ENCODE data around the gene TMEM202.

TMEM202 gene

GRCh38 chr15:72397796-72398588, at the start of gene TMEM202:
Gene TMEM202 (plus strand): TSS chr15:72398305. CDS start chr15:72398327, 22 bp downstream.
- no peak for TF ChIP-seq EZH2 (IDR thresholded peaks at IDR 0.05)
- no peak for TF ChIP-seq POLR2AphosphoS5 (IDR thresholded peaks at IDR 0.05; ENCODE audit: borderline replicate concordance, low read depth, low read length)
- no peak for TF ChIP-seq FOXP2 (optimal IDR thresholded peaks at IDR 0.05; ENCODE audit: control extremely low read depth, extremely low read length, insufficient read depth)
- Histone ChIP-seq H3K27ac (no peak within 1 kb of the TSS), H3K36me3 (ENCODE audit: insufficient read depth, low read length) (no peaks in the 10 kb centered on the region), H3K9me3 (ENCODE audit: low read depth, low read length) (no peaks in the 10 kb centered on the region), H3K9ac (ENCODE audit: insufficient read length) (no peak within 1 kb of the TSS), H3K4me3 (no peak within 1 kb of the TSS)
- no peak for DNase-seq (ENCODE audit: low read depth, low spot score)

GRCh38 chr15:72353266-72353665, 44.8 kb upstream of the TMEM202 start:
- no peak overlapping the region for H3K27ac ChIP-seq
- H3K9me3 ChIP-seq (ENCODE audit: low read depth, low read length) = no peaks in the 10 kb centered on the region
- H3K9ac ChIP-seq (ENCODE audit: insufficient read length) = no peak overlapping the region
- TF ChIP-seq FOXP2 (optimal IDR thresholded peaks at IDR 0.05; ENCODE audit: control extremely low read depth, extremely low read length, insufficient read depth) (no peak), POLR2AphosphoS5 (IDR thresholded peaks at IDR 0.05; ENCODE audit: borderline replicate concordance, low read depth, low read length) (no peak)
- peaks cover 25% of the 10 kb centered on the region; the same call in 1 of the 2 replicates for H3K36me3 ChIP-seq (ENCODE audit: insufficient read depth, low read length)
- DNase-seq (ENCODE audit: low read depth, low spot score) = no peak
- no peak overlapping the region for H3K4me3 ChIP-seq

- DNase-seq (ENCODE audit: low read depth, low spot score) = no peak
- Histone ChIP-seq H3K4me3 (no peak overlapping the region), H3K36me3 (ENCODE audit: insufficient read depth, low read length) (peaks cover 19% of the 10 kb centered on the region; the same call in 1 of the 2 replicates), H3K9me3 (ENCODE audit: low read depth, low read length) (no peaks in the 10 kb centered on the region), H3K27ac (no peak overlapping the region), H3K9ac (ENCODE audit: insufficient read length) (no peak overlapping the region)
- TF ChIP-seq EZH2 (IDR thresholded peaks at IDR 0.05) = no peak
- no peak for TF ChIP-seq FOXP2 (optimal IDR thresholded peaks at IDR 0.05; ENCODE audit: control extremely low read depth, extremely low read length, insufficient read depth)
- TF ChIP-seq POLR2AphosphoS5 (IDR thresholded peaks at IDR 0.05; ENCODE audit: borderline replicate concordance, low read depth, low read length) = no peak
Measured at GRCh38 chr15:72354496-72354895, 43.6 kb upstream of the TMEM202 start.

GRCh38 chr15:72358121-72358520, 40.0 kb upstream of the TMEM202 start:
- TF ChIP-seq POLR2AphosphoS5 (IDR thresholded peaks at IDR 0.05; ENCODE audit: borderline replicate concordance, low read depth, low read length) = no peak
- no peak for TF ChIP-seq EZH2 (IDR thresholded peaks at IDR 0.05)
- no peak for TF ChIP-seq FOXP2 (optimal IDR thresholded peaks at IDR 0.05; ENCODE audit: control extremely low read depth, extremely low read length, insufficient read depth)
- Histone ChIP-seq H3K27ac (no peak overlapping the region), H3K4me3 (no peak overlapping the region), H3K9ac (ENCODE audit: insufficient read length) (no peak overlapping the region), H3K36me3 (ENCODE audit: insufficient read depth, low read length) (peaks cover 6% of the 10 kb centered on the region; the same call in 1 of the 2 replicates), H3K9me3 (ENCODE audit: low read depth, low read length) (no peaks in the 10 kb centered on the region)
- DNase-seq (ENCODE audit: low read depth, low spot score) = no peak

GRCh38 chr15:72358650-72359171, 39.4 kb upstream of the TMEM202 start:
- no peaks in the 10 kb centered on the region for H3K9me3 ChIP-seq (ENCODE audit: low read depth, low read length)
- no peak overlapping the region for H3K27ac ChIP-seq
- no peak for DNase-seq (ENCODE audit: low read depth, low spot score)
- TF ChIP-seq POLR2AphosphoS5 (IDR thresholded peaks at IDR 0.05; ENCODE audit: borderline replicate concordance, low read depth, low read length) (no peak), EZH2 (IDR thresholded peaks at IDR 0.05) (no peak), FOXP2 (optimal IDR thresholded peaks at IDR 0.05; ENCODE audit: control extremely low read depth, extremely low read length, insufficient read depth) (no peak)
- H3K36me3 ChIP-seq (ENCODE audit: insufficient read depth, low read length) = peaks cover 5% of the 10 kb centered on the region; the same call in 1 of the 2 replicates
- no peak overlapping the region for H3K4me3 ChIP-seq
- no peak overlapping the region for H3K9ac ChIP-seq (ENCODE audit: insufficient read length)

- Histone ChIP-seq H3K9ac (ENCODE audit: insufficient read length) (no peak overlapping the region), H3K36me3 (ENCODE audit: insufficient read depth, low read length) (no peaks in the 10 kb centered on the region; the same call in 1 of the 2 replicates), H3K9me3 (ENCODE audit: low read depth, low read length) (no peaks in the 10 kb centered on the region), H3K27ac (no peak overlapping the region), H3K4me3 (no peak overlapping the region)
- TF ChIP-seq POLR2AphosphoS5 (IDR thresholded peaks at IDR 0.05; ENCODE audit: borderline replicate concordance, low read depth, low read length) (no peak), FOXP2 (optimal IDR thresholded peaks at IDR 0.05; ENCODE audit: control extremely low read depth, extremely low read length, insufficient read depth) (no peak), EZH2 (IDR thresholded peaks at IDR 0.05) (no peak)
- no peak for DNase-seq (ENCODE audit: low read depth, low spot score)
Measured at GRCh38 chr15:72361176-72361575, 36.9 kb upstream of the TMEM202 start.

GRCh38 chr15:72365844-72366243, 32.3 kb upstream of the TMEM202 start:
- no peak for DNase-seq (ENCODE audit: low read depth, low spot score)
- Histone ChIP-seq H3K36me3 (ENCODE audit: insufficient read depth, low read length) (peaks cover 5% of the 10 kb centered on the region; the same call in 1 of the 2 replicates), H3K9me3 (ENCODE audit: low read depth, low read length) (no peaks in the 10 kb centered on the region), H3K9ac (ENCODE audit: insufficient read length) (no peak overlapping the region), H3K4me3 (no peak overlapping the region), H3K27ac (no peak overlapping the region)
- TF ChIP-seq FOXP2 (optimal IDR thresholded peaks at IDR 0.05; ENCODE audit: control extremely low read depth, extremely low read length, insufficient read depth) (no peak), EZH2 (IDR thresholded peaks at IDR 0.05) (no peak), POLR2AphosphoS5 (IDR thresholded peaks at IDR 0.05; ENCODE audit: borderline replicate concordance, low read depth, low read length) (no peak)

- Histone ChIP-seq H3K36me3 (ENCODE audit: insufficient read depth, low read length) (peaks cover 5% of the 10 kb centered on the region; the same call in 1 of the 2 replicates), H3K27ac (no peak overlapping the region), H3K4me3 (no peak overlapping the region), H3K9me3 (ENCODE audit: low read depth, low read length) (no peaks in the 10 kb centered on the region), H3K9ac (ENCODE audit: insufficient read length) (no peak overlapping the region)
- no peak for DNase-seq (ENCODE audit: low read depth, low spot score)
- TF ChIP-seq FOXP2 (optimal IDR thresholded peaks at IDR 0.05; ENCODE audit: control extremely low read depth, extremely low read length, insufficient read depth) = no peak
- TF ChIP-seq EZH2 (IDR thresholded peaks at IDR 0.05) = no peak
- no peak for TF ChIP-seq POLR2AphosphoS5 (IDR thresholded peaks at IDR 0.05; ENCODE audit: borderline replicate concordance, low read depth, low read length)
Measured at GRCh38 chr15:72368325-72368724, 29.8 kb upstream of the TMEM202 start.
